ENCODE data around the gene LZTFL1. TPM values are rescaled to one million over a fixed set of nuclear protein-coding genes. Genes with fewer than 3 reads are reported as not detected.
A peak's percentile ranks its signal among the peaks of the same experiment; 100 is the strongest.

LZTFL1 gene, protein sequence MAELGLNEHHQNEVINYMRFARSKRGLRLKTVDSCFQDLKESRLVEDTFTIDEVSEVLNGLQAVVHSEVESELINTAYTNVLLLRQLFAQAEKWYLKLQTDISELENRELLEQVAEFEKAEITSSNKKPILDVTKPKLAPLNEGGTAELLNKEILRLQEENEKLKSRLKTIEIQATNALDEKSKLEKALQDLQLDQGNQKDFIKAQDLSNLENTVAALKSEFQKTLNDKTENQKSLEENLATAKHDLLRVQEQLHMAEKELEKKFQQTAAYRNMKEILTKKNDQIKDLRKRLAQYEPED
- 13.2 TPM for total RNA-seq

DNA sequence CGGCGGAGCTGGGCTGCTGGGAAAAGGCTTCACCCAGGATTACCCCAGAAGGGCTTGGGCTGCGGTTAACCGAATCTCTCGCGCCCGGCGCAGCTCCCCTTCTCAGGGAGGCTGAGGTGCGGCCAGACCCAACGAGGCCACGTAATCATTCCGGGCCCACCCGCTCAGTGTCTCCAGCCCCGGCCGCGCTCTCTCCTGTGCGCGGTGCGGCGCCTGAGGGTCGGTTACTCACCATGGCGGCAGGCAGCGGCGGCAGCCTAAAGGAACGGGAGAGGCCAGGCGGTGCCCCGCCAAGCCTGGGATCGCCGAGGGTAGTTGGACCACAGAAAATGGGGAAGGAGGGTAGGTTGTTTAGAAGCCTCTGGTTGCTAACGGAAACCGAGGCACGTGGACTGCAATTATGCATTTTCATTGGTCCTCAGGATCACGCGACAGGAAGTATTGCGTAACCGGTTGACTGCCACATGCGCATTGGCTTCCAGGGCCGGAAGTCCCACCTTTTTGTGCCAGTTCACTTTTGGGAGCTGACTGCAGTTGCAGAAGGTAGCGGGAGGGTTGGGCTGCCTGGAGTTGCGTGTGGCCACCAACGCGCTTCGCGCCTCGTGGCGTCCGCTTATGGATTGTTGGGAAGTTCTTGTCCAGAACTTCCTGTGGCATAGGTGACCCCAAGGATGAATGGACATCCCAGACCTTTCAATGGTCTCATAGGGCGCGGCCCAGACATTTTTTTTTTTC, at the start of gene LZTFL1:
LZTFL1 (minus strand) TSS at position 363 of the 735 bp plus-strand sequence; CDS start at position 235, 128 bp downstream.
- DNase-seq = peak; percentile 98

DNA sequence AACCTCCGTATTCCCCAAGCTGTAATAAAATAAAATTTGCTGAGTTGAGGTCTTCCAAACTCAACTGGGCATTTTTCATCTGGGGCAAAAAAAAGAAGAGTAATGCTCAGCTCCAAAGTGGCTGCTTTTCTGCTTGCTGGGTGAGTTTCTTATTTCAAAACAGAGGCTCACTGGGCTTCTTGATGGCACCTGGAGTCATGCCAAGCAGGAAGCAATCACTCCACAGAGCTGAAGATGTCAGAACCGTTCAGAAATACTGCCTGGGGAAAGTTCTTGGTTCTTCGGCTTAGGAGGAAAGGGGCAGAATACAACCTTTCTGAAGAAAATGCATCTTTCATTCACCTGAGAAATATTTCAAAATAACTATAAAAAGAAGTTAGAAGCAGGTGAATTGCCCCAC, 48.5 kb upstream of the LZTFL1 start:
- no peak for DNase-seq

DNA sequence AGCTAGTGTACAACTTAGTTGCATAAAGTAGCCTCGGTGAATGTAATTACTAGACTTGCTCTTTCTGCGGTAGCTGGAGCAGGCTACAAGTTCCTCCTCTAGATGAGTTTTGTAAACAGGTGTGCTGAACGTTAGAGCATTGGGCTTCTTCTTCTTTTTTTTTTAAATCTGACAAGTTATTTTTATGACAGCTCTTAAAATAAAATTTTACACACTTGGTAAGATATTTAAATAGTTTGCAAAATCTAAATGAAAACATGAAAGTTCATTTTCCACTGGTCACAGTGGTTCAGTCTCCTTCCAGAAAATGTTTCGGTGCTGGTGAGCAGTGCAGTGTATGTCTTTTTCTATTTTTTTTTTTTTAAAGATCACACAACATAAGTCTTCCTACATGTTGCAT, 47.4 kb upstream of the LZTFL1 start:
- DNase-seq = no peak

DNA sequence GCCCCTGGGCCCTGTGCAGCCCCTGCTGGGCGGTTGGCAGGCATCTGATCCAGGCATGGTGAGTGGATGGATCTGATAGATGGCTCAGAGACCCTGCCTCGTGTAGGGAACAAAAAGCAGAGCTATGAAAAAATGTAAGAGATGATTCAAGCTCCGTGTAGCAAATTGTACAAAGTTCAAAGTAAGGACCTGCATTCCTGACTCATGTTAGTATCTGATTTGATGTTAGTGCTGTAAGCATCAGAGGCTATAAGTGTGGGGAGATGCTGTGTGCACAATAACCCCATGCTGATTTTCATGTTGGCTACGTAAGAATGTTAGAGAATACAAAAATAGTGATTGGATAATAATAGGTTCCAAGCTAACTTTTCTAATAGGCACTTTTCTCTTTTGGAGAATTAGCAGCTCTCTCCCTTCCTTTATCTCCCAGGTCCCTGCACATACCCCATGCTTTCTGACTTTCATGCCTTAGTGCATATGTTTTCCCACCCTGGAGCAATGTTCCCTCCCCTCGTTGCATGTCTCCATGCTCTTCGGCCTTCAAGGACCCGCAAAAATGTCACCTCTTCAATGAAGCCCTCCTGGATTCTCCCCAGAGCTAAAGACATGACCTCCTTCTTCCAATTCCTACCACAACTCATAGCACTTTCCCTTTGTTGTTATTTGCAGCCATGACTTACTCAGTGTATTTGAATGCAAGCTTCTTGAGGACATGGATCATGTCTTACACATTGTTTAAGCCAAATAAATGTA, 46.0 kb upstream of the LZTFL1 start:
- DNase-seq = no peak

DNA sequence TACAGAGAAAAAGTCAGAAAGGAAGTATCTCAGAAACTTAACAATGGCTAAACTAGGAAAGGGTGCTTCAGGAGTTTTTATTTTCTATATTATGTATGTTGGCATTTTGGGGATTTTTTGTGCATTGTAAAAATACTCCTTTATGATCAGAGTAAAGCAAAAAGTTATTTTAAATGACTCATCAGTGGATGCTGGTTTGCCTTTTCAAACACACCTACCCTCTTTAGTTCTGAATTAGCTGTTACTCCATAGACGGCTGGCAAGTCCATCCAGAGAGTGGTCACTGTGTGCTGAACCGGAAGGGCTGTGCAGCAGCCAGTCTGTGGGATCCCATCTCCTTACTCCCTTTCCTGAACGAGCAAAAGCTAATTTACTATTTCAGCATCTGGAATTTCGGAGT, 45.4 kb upstream of the LZTFL1 start:
- no peak for DNase-seq

DNA sequence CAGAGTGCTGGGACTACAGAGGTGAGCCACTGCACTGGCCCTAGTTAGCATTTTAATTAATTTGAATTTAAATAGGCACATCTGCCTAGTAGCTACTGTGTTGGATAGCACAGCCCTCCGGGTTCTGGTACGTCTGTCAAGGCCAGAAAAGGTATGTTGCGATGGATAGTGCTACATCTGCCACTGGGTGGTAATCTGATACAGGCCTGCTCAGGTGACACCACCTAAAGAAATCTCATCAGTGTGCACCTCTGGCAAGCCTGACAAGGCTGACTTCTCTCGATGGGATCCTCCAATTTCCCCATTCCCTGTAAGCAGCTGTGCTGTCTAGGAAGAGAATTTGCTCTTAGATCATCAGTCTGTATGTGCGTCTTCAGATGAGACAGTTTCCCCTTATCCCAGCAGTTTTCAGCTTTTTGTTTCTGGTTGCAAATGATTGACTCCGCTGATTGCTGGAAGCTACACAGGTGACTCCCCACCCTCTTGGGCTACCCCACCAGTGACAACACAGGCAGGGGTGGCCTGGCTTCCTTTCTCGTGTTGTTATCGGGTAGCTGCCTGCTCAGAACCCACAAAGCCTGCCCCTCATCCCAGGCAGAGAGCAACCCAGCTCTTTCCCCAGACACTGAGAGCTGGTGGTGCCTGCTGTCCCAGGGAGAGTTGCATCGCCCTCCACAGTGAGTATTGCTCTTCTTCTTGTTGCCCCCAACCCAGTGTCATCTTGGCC, 44.2 kb upstream of the LZTFL1 start, which contains the start of gene CCR9:
CCR9 (plus strand) TSS at position 565 of the 727 bp plus-strand sequence. CDS start 8,391 bp downstream, outside the sequence.
- no peak for DNase-seq

DNA sequence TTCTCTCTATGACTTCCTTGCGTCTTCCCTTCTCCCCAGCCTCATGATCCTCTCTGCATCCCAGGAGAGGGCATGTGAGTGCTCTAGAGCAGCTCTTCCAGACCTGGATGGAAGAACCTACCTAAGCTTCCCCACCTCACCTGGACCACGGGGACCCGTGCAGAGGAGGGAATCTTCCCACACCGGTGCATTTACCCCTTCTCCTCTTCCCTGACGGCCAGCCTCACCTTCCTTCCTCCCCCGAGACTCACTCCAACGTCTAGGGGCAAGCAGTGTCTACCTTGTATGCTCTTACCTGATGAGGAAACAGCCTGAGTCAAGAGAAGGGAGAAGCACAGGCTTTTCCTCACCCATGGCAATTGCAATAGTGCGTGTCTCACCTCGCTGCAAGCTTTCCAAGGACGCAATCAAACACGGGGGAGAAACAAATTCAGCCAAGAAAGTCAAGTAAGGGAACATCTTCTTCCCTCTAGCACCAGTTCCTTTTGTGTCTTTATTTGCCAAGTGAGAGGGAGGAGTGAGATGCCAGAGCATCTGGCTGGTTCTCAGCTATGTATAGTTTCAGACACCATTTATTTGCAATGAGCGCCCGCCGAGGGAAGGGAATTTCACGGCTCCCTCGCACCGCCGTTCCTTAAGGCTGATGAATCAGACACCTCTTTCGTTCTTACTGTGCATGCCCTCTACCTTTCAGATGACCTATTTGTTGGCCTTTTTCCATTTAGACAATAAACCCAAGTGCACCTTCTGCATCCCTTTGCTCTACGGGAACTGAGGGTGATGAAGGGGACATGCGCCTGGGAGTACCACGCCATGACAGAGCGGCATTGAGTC, 42.7 kb upstream of the LZTFL1 start:
- no peak for DNase-seq

DNA sequence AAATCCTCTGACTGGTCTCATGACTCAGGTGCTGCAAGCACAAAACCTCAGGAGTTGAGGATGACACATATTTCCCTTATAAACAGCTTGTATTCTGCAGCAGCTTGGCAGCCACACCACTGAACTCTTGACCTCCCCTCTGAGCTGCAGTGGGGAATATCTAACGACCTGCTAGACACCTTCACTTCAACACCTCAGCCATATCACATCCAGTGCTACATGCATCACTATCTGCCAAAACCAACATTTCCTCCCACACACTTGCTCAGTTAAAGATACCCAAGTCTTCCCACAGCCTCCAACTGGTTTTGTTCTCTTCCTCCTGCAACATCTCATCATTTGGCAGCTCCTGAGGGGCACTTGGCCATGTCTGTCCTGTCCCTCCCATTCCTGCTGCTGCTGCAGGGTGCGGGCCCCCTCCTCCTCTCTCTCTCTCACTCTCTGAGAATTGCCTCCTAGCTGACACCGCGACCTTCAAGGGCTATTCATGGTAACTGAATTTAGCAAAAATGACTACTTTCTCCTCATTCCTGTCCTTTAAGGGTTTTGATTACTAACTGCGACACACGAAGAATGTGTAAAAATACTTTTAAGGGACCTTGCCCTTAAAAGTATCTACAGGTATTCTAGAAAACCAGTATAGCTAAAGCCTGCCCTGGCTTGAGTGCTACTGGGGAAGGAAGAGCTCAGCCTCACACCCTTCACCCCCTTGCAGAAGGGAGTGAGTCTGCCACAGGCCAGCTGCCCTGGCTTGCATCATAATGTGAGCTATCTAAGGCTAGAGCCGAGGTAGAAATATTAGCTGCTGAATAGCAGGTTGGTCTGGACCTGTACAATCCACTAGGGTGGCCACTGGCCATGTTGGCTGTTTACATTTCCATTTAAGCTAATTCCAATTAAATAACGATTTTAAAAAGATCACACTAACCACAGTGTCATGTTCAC, 39.4 kb upstream of the LZTFL1 start:
- DNase-seq = no peak

DNA sequence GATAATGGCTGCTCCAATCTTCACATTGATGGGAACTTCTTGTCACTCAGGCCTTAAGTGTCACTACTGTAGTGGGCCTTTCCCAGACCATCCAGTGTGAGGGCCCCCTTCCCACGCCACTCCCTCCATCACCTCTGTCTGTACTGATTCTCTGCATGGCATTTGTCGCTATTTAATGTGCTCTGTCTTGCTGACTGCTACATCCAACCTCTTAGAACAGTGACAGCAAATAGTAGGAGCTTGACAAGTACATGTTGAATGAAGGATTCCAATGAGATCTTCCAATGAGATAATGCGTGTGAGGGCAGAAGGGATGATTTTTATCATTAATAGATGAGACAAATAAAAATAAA, 38.8 kb upstream of the LZTFL1 start:
- no peak for DNase-seq

DNA sequence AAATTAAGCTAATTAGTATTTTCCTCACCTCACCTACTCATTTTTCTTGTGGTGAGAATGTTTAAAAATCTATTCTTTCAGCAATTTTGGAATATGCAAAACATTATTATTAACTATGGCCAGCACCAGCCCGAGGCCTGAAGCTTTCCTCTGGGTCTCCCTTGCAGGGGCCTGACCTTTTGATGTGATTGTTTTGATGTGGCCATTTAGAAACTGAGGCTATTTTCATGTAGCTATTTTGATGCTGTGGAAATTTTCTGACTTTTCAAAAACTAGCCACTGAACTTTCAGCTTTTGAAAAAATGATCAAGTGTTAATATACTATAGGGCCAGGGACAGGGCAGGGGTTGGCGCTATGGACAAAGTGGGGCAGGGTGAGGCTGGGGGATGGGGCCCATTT, 36.2 kb upstream of the LZTFL1 start:
- no peak for DNase-seq

DNA sequence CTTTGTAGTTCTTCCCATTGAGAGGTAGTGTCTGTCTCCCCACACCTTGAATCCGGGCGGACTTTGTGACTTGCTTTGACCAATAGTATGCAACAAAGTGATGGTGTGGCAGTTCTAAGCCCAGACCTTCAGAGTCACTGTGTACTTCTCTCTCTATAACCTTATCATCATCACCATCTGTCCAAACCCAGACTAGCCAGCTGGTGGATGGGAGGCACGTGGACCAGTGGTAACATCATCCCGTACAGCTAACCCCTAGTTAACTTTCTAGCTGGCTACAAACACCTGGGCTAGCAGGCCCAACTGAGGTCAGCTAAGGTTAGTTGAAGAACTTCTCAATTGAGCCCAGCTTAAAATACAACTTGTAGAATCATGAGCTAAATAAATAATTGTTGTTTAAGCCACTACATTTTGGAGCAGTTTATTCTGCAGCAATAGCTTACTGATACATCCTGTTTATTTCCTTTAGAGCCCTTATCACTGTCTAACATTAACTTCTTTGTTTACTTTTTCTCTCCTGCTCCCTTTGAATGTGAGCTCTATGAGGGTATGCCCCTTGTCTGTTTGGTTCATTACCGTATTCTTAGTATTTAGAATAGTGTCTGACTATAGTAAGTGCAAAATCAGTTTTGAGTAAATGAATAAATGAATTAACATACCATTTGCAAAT, 32.9 kb upstream of the LZTFL1 start:
- DNase-seq = no peak

DNA sequence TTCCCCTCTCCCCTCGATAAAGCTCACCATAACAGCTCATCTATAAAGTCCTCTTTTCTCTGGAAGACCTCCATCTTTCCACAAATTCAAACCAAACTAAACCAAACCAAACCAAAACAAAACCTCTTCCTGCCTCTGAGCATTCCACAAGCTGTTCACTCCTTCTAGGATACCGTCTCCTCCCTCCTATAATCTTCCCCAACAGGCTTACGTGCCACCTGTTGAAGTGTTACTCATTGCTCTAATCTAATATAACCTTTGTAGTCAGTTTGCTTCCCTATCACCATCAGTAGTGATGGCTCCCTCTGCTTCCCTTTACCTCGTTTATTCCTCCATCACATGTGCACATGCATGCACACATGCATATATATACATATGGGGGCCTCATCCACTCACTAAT, 31.7 kb upstream of the LZTFL1 start:
- DNase-seq = no peak

DNA sequence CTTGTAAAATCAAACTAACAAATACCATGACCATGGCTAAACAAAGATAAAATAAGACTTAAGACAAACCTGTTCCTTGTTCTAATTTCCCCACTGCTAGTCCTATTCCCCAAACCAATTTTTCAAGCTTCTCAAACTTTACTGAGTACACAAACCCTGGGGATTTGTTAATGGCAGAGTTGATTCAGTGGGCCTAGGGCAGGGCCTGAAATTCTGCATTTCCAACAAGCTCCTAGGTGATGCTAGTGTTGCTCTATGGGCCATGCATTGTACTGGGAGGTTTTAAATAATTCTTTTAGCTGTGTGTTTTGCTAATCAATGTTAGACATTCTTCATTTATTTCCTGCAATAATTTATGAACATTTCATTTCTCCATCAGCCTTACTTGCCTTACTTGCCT, 31.1 kb upstream of the LZTFL1 start:
- DNase-seq = no peak

DNA sequence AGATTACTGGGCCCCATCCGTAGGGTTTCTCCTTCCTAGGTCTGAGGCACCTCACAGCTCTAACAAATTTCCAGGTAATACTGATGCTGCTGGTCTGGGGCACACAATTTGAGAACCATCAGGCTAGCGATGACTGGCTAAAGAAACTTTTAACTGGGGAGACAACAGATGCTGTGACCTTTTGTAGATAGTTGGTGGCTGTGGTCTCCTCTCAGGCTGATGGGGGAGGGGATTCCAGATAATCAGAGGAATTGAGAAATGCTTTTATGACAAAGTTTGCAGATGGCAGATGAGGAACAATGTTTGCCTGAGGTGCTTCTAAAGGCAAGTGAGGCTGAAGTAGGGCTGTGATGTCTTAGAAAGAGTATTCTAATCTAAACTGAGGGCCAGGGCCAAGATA, 30.6 kb upstream of the LZTFL1 start:
- DNase-seq = no peak

DNA sequence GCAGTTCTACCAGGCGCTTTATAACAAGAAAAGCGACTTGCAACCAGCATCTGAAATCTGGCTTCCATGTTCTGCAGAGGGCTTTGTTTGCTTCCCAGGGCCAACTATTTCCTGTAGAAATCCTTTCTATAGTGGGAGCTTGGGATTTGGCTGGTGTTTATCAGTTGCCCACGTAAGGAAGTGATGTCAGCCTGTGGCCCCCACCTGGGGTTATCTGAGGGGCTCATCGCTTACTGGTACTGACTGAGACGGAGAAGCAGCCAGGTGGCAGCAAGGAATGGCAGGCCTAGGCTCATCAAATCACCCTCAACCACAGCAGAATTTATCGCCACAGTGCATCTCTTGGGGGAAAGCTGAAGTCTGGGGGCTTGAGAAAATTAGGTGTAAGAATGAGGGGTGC, 29.9 kb upstream of the LZTFL1 start:
- no peak for DNase-seq

DNA sequence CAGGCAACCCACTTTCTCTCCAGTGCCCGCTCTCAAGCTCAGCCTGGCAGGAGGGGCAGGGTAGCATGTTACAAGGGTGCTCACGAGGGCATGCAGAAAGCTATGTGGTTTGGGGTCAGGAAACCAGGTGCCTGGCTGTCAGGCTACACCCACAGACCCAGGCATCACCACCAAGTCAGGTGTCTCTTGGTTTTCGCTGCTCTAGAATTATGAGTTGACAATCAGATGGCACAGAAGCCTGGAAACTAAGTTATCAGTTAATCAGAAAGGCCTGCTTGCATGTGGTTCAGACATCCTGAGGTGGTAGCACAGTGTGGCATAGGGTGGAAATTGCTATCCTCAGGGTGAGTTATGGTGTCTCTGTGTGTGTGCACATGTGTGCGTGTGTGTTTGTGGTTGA, 28.2 kb upstream of the LZTFL1 start:
- no peak for DNase-seq

DNA sequence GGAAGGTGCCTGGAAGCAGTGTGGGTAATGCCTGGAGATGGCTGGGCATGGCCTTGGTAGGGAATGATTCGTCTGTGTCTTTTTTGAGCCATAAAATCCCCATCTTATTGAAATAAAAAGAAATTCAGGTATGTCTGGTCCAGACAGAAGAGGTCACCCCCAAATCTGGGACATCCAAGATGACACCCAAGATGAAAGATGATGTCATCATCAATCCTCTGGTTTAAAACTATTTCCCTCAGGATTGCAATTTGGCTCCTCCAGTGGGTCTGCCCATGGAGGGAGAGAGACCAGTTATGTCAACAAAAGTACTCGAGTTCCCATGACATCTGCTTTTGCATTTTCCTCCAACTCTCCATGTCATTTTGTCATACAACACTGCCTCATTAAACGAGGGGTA, 27.7 kb upstream of the LZTFL1 start:
- no peak for DNase-seq

DNA sequence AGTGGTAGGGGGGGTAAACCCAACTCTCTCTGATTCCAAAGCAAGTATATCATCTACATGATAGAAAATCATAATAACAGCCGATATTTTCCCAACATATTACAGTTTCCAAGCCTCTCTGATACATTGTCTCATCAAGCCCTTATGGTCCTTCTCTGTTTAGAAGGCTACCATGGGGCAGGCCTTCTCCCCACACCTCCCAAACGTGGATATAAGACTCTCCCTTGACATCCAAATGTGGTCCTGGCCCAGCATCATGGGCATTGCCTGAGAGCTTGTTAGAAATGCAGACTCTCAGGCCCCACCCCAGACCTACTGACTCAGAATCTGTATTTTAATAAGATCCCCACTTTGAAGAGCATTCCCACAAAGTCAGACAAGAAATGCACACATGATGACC, 26.7 kb upstream of the LZTFL1 start:
- no peak for DNase-seq

DNA sequence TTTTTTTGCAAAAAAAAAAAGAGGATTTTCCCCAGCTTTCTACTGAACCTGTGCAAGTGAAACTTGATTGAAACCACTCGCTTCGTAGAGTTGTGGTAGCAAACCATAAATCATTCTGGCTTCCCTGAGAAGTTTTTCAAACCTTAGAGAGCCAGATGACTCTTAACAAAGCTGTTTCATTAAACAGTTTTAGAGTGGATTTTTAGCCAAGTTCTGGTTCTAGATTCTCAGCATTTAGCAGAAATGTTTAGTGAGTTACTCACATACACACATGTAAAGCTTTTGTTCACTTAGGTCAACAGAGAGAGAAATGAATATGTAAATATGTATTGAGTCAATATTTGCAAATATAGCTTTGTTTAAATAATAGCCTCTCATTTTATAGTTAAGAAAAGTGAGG, 26.3 kb upstream of the LZTFL1 start:
- DNase-seq = no peak

DNA sequence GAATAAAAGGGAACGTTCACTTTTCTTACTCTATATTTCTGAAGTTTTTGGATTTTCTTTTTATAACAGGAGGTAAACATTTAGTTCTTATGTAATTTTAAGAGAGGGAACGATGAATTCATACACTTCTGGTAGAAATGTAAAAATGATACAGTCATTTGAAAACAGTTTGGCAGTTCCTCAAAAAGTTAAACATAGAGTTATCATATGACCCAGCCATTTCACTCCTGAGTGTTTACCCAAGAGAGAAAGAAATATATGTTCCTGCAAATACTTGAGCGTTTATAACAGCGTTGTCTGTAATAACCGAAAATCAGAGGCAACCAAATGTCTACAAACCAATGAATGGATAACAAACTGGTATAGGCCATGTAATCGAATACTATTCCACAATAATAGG, 23.6 kb upstream of the LZTFL1 start:
- no peak for DNase-seq
